Mucosa of descending colon (tissue), 3 donors: ENCODE measurements around the gene SND1. TPM values are rescaled to one million over a fixed set of nuclear protein-coding genes. Genes with fewer than 3 reads are reported as not detected.

Experiments
- ATAC-seq: fragments of 200-7000 bp; cut with Tn5 transposase; one replicate; pipeline ENCODE4 v1.9.1; 2020; ENCODE audit warnings: mild to moderate bottlenecking, moderate library complexity
- DNase-seq, 3 donors: peaks; one replicate each; pipeline ENCODE4 v3.0.0-alpha.2; 2020
- H3K36me3 ChIP-seq: fragments of 200-600 bp; one replicate; pipeline ENCODE4 v1.8.0; 2021; ENCODE audit warnings: low read depth, mild to moderate bottlenecking
- H3K4me1 ChIP-seq: fragments of 200-600 bp; one replicate; pipeline ENCODE4 v1.8.0; 2021; ENCODE audit warnings: low read depth, mild to moderate bottlenecking
- H3K4me3 ChIP-seq: fragments of 200-600 bp; one replicate; pipeline ENCODE4 v1.8.0; 2021; ENCODE audit warnings: mild to moderate bottlenecking
- H3K9me3 ChIP-seq: fragments of 200-600 bp; one replicate; pipeline ENCODE4 v1.8.0; 2021; ENCODE audit warnings: mild to moderate bottlenecking
- CTCF ChIP-seq: fragments of 200-600 bp; IDR thresholded peaks from one replicate; pipeline ENCODE4 v1.8.0; 2022; ENCODE audit warnings: antibody characterized with exemption, mild to moderate bottlenecking
- intact Hi-C, 2 donors: fragments of 100-400 bp; cut with DNase I in 1 of 2; cut with micrococcal nuclease in 1 of 2; formaldehyde crosslinking; loops; one replicate each; pipeline versions ENCODE4 v1.11.0 to v1.11.1; 2022; cut with DNase I, micrococcal nuclease
- total RNA-seq, 3 donors: library from RNA; stranded (reverse); fragmentation: NEBNext Ultra II Directional in 2 of 3; extraction: Animal tissue kit (Norgen Biotek cat#: 25700) in 2 of 3; gene quantifications; one replicate each; pipeline versions ENCODE4 v1.2.1 to v1.2.4, GENCODE V29; 2021 to 2023
- donor health status: DM: no; HTN: no; CAD: no; lungs with moderate emphysema.
- donor health status: DM: no; HTN: no; CAD: no.
- donor health status: DM: no; HTN: yes; CAD: no.

Gene SND1
- total RNA-seq, 3 donors from 2014 or later: 99.0 to 131 (median 106) TPM

- intact Hi-C loops: no loop called here
- H3K4me1 ChIP-seq: no peaks in the 10 kb centered on the region
- ATAC-seq (peak; percentile 77), DNase-seq (no peak)
- TF ChIP-seq CTCF: no peak
- H3K36me3 ChIP-seq: no peaks in the 10 kb centered on the region
- H3K9me3 ChIP-seq: no peaks in the 10 kb centered on the region
- H3K4me3 ChIP-seq: no peak overlapping the region
These were observed 213.5 kb downstream of the SND1 start for GRCh38 chr7:127865466-127865865.

GRCh38 chr7:127870231-127870907 is 218.4 kb downstream of the SND1 start:
- intact Hi-C loops: no loop called here
- Histone ChIP-seq H3K4me1 (no peaks in the 10 kb centered on the region), H3K9me3 (no peaks in the 10 kb centered on the region), H3K36me3 (no peaks in the 10 kb centered on the region), H3K4me3 (no peak overlapping the region)
- TF ChIP-seq CTCF: no peak
- ATAC-seq (peak; percentile 47), DNase-seq (no peak)

GRCh38 chr7:127871226-127871625 is 219.2 kb downstream of the SND1 start:
- H3K4me1 ChIP-seq: no peaks in the 10 kb centered on the region
- ATAC-seq (no peak), DNase-seq (no peak)
- TF ChIP-seq CTCF: no peak
- H3K36me3 ChIP-seq: no peaks in the 10 kb centered on the region
- H3K9me3 ChIP-seq: no peaks in the 10 kb centered on the region
- H3K4me3 ChIP-seq: no peak overlapping the region
- intact Hi-C loops: no loop called here

- intact Hi-C loops: no loop called here
These were observed 220.1 kb downstream of the SND1 start for GRCh38 chr7:127872122-127872521.

GRCh38 chr7:127873151-127873550 is 221.2 kb downstream of the SND1 start:
- Histone ChIP-seq H3K9me3 (no peaks in the 10 kb centered on the region), H3K4me3 (no peak overlapping the region), H3K36me3 (no peaks in the 10 kb centered on the region), H3K4me1 (no peaks in the 10 kb centered on the region)
- intact Hi-C loops: no loop called here
- ATAC-seq: no peak
- TF ChIP-seq CTCF: no peak
- no peak for DNase-seq

More at GRCh38 chr7:127872122-127872521, 220.1 kb downstream of the SND1 start:
- DNase-seq: no peak
- no peak for TF ChIP-seq CTCF
- no peak for ATAC-seq
- Histone ChIP-seq H3K4me1 (no peaks in the 10 kb centered on the region), H3K9me3 (no peaks in the 10 kb centered on the region), H3K4me3 (no peak overlapping the region), H3K36me3 (no peaks in the 10 kb centered on the region)
